OCI-LY7 (cell line): ENCODE results near the gene SRC.

Experiments
- CTCF ChIP-seq: fragments of 200-600 bp; sonication (generic); conservative IDR thresholded peaks from 2 replicates; pipeline ENCODE4 v1.5.1; 2014; ENCODE audit warnings: mild to moderate bottlenecking, antibody characterized with exemption, low read length, moderate library complexity, mixed read lengths
- EZH2phosphoT487 ChIP-seq: fragments of 200-600 bp; sonication (generic); IDR thresholded peaks from 2 replicates; pipeline ENCODE4 v1.6.1; 2018; ENCODE audit warnings: low read depth, borderline replicate concordance, mild to moderate bottlenecking, mixed run types, antibody characterized with exemption, low read length, moderate library complexity, mixed read lengths

GRCh38 chr20:37392441-37393195, 46.7 kb downstream of the SRC start:
- TF ChIP-seq CTCF (peak; percentile 76), EZH2phosphoT487 (no peak)
